GM19324 (cell line): Measurements from ENCODE around the gene SEC22C.

ENCODE experiments used
- ATAC-seq: cut with Tn5 transposase; IDR thresholded peaks from one replicate; pipeline ENCODE4 v1.9.1; 2021; ENCODE audit warnings: mild to moderate bottlenecking, moderate library complexity; ENCODE audit not compliant: unreplicated experiment, low FRiP score

SEC22C gene

DNA sequence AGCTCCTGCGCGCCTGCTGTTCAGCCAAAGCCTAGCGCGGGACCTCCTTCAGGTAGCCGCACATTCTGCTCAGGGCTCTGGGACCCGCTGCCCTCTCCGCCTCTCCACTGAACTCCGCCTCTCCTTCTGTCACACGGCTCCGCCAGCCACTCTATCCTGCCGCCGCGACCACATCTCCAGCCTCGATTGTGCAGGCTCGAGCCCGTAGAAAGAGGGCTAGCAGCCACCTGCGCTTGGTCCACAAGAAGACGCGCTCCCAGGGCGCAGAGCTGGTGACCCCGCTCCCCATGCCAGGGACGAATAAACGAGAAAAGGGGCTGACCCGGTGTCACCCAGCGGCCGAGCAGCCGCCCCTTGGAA, 80.5 kb downstream of the SEC22C start:
- ATAC-seq, result no peak

DNA sequence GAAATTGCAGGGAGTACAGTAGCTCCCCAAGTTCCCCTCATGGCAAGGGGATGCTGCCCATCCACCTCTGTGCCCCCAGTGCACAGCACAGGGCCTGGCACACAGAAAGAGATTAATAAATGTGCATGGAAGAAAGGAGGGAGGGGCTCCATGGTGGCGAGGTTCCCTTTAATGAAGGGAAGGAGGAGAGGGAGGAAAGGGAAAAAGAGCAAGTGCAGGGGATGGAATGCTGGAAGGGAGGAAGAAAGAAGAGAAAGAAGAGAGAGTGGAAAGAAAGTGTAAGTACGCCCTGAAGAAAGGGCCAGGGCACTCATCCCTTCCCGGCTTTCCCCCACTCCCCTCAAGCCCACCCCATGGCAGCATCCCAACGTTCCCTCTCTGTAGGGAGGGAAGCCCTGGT, 80.9 kb downstream of the SEC22C start:
- ATAC-seq, result no peak

DNA sequence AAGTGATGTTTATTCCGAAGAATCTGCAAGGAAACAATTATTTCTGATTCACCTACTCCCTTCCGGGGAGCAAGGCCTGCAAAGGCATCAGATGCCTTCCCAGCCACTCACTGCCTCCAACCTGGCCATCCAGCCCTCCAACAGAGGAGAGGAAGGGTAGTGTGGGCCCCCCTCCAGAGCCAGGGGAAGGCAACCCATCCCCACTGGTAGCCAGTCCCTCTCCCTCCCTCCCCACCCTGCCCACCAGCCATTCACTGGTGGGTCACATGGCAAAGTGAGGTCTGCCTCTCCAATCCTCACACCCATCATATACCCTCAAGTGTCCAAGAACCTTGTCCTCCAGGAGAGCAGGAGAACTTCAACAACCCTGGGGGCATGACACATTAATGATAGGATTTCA, 81.7 kb downstream of the SEC22C start:
- ATAC-seq, result no peak

DNA sequence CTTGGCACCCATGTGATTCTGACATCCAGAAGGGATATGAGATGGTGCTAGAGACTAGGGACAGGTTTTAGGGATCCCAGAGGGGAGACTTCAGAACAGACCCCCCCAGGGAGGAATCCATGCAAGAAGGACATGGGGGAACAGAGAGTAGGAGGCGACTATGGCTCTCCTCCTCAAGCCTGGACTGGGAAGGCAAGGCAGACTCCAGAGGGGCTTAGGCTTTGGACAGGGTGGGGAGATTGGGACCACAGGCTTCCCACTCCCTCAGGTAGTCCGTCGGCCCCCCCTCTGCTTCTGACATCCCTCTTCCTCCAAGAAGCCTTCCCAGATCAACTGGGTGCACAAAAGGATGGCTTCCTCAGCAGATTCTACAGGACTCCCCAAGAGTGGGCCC, 82.3 kb downstream of the SEC22C start:
- no peak for ATAC-seq

DNA sequence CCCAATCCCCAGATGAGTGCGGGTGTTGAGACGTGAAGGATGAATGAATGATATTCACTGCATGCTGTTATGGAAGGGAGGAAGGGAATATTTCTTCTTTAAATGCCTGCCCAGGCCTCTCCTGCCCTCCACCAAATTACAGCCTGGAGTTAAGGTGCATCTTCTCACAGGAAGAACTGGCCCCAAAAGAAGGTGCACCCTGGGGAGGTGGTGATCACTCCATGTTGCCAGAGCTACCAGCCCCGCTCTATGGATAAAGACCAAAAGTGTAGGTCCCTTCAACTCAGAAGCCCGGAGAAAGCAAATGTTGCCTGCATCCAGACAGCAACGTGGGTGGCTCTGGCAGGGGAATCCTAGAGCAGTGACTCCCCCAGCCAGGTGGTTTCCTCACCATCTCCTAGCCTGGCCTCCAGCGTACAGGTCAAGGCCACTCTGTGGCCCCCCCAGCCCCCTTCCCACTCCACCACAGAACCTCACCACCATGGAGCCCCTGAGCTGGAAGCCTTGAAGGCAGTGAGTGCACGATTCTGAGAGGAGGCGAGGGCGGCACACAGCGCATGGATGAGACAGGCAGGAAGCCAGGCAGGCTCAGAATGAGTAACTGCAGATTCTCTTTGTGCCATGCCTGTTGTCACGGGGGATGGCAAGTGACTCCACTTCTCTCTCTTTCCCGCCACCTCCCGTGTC, 82.8 kb downstream of the SEC22C start:
- no peak for ATAC-seq

DNA sequence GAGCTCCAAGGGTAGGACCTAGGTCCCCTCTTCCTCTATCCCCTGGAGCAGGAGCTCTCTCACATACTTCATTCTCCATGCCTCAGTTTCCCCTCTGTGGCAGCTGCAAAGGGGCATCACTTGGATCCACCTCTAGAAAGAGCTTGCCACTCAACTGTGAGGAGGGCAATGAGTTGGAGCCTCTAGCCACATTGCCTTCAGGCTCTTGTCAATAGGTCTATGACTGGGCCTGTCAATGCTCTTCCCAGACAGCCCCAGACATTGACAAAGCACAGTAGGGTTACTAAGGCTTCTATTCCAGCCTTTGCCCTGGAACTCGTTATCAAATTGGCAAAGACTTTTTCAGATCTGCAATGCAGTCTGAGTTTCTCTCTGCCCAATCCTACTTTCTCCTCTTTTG, 83.7 kb downstream of the SEC22C start:
- no peak for ATAC-seq
